Measurements from ENCODE around the gene RADX. TPM values are rescaled to one million over a fixed set of nuclear protein-coding genes. Genes with fewer than 3 reads are reported as not detected.
A peak's percentile ranks its signal among the peaks of the same experiment; 100 is the strongest.

The RADX gene
- total and polyA plus RNA-seq, 5 donors from 2014 or later, result 0.81 to 12.4 (median 1.9) TPM

- H3K27me3 Mint-ChIP-seq, result peaks cover 4% of the 10 kb centered on the region
- no peaks in the 10 kb centered on the region for H3K9me3 ChIP-seq (ENCODE audit: control insufficient read depth in 2 of 2, low read length in 2 of 2)
- peaks cover 0 to 2% (median 0%) of the 10 kb centered on the region in 7 donors for H3K9me3 Mint-ChIP-seq
- H3K36me3 ChIP-seq (ENCODE audit: control insufficient read depth, insufficient read depth, low read length), result no peaks in the 10 kb centered on the region
- no peaks in the 10 kb centered on the region for H3K27me3 ChIP-seq (ENCODE audit: control insufficient read depth, insufficient read depth, low read length)
- ATAC-seq (ENCODE audit: low read depth in 2 of 2) (no peak), DNase-seq (no peak)
- H3K4me3 ChIP-seq (ENCODE audit: low read depth, low read length), result no peak overlapping the region
- H3K27ac ChIP-seq (ENCODE audit: insufficient read depth, low read length, poor library complexity, severe bottlenecking), result no peak overlapping the region
- H3K4me1 Mint-ChIP-seq, result no peaks in the 10 kb centered on the region
- no peak overlapping the region for H3K27ac Mint-ChIP-seq
- H3K4me3 Mint-ChIP-seq, result no peak overlapping the region
- no peaks in the 10 kb centered on the region for H3K36me3 Mint-ChIP-seq
- no peaks in the 10 kb centered on the region for H3K4me1 ChIP-seq (ENCODE audit: control insufficient read depth, insufficient read depth, low read length, poor library complexity, severe bottlenecking)
These were observed 80.8 kb downstream of the RADX start for GRCh38 chrX:106692425-106693065.

DNA sequence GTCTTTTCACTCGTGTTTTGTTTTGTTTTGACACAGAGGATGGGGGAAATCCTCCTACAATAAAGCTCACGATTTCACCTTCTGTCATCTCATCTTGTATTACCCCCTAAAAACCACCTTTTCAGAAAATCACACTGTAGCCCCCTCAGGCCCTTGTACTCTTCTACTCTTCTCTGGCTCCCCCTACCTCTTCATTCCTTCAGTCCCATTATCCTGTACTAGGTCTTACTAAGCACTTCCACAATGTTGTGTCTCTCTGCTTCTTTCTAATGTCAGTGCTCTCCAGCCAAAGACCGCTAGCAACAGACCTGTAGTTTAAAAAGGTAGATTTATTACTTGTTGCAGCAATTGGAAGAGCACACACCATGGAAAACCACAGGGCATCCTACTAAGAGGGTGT is 84.7 kb downstream of the RADX start:
- H3K36me3 ChIP-seq (ENCODE audit: control insufficient read depth, insufficient read depth, low read length), result no peaks in the 10 kb centered on the region
- peaks cover 0 to 3% (median 0%) of the 10 kb centered on the region in 7 donors for H3K9me3 Mint-ChIP-seq
- no peaks in the 10 kb centered on the region for H3K27me3 Mint-ChIP-seq
- DNase-seq, result no peak
- H3K9me3 ChIP-seq (ENCODE audit: control insufficient read depth in 2 of 2, low read length in 2 of 2), result no peaks in the 10 kb centered on the region
- no peaks in the 10 kb centered on the region for H3K27me3 ChIP-seq (ENCODE audit: control insufficient read depth, insufficient read depth, low read length)
- H3K27ac Mint-ChIP-seq, result no peak overlapping the region
- H3K27ac ChIP-seq (ENCODE audit: insufficient read depth, low read length, poor library complexity, severe bottlenecking), result no peak overlapping the region
- H3K4me1 ChIP-seq (ENCODE audit: control insufficient read depth, insufficient read depth, low read length, poor library complexity, severe bottlenecking), result no peaks in the 10 kb centered on the region
- H3K36me3 Mint-ChIP-seq, result no peaks in the 10 kb centered on the region
- no peak for ATAC-seq (ENCODE audit: low read depth in 2 of 2)
- no peaks in the 10 kb centered on the region for H3K4me1 Mint-ChIP-seq
- no peak overlapping the region for H3K4me3 Mint-ChIP-seq
- no peak overlapping the region for H3K4me3 ChIP-seq (ENCODE audit: low read depth, low read length)

GRCh38 chrX:106698693-106699092 is 86.9 kb downstream of the RADX start:
- Mint-ChIP-seq H3K4me3 (no peak overlapping the region), H3K36me3 (no peaks in the 10 kb centered on the region), H3K27me3 (no peaks in the 10 kb centered on the region), H3K4me1 (no peaks in the 10 kb centered on the region), H3K27ac (peak overlapping the region in 1 of 3 donors; percentile 67), H3K9me3 (peaks cover 0 to 3% (median 0%) of the 10 kb centered on the region in 7 donors)
- DNase-seq (no peak), ATAC-seq (ENCODE audit: low read depth in 2 of 2) (no peak)
- Histone ChIP-seq H3K27me3 (ENCODE audit: control insufficient read depth, insufficient read depth, low read length) (no peaks in the 10 kb centered on the region), H3K36me3 (ENCODE audit: control insufficient read depth, insufficient read depth, low read length) (no peaks in the 10 kb centered on the region), H3K4me1 (ENCODE audit: control insufficient read depth, insufficient read depth, low read length, poor library complexity, severe bottlenecking) (no peaks in the 10 kb centered on the region), H3K9me3 (ENCODE audit: control insufficient read depth in 2 of 2, low read length in 2 of 2) (no peaks in the 10 kb centered on the region), H3K27ac (ENCODE audit: insufficient read depth, low read length, poor library complexity, severe bottlenecking) (no peak overlapping the region), H3K4me3 (ENCODE audit: low read depth, low read length) (no peak overlapping the region)

DNA sequence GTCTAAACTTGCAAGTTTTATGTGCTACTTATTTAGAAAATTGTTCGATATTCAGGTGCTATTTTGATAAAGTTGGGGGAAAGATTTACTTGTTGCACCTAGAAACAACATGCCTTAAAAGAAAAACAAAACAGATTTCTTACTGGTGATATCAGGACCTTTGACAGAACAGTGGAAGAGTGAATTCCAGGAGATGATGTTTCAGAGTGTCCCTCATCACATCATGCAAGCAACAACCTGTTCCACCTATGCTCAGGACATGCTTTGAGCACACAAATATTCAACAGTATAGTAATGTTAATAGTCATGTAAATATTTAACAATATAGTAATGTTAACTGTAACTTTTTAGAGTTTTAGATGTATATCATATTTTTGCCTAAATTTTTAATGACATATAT is 90.9 kb downstream of the RADX start:
- H3K27me3 ChIP-seq (ENCODE audit: control insufficient read depth, insufficient read depth, low read length), result no peaks in the 10 kb centered on the region
- no peaks in the 10 kb centered on the region for H3K4me1 Mint-ChIP-seq
- H3K4me3 Mint-ChIP-seq, result no peak overlapping the region
- peaks cover 0 to 3% (median 0%) of the 10 kb centered on the region in 7 donors for H3K9me3 Mint-ChIP-seq
- H3K36me3 ChIP-seq (ENCODE audit: control insufficient read depth, insufficient read depth, low read length), result no peaks in the 10 kb centered on the region
- H3K9me3 ChIP-seq (ENCODE audit: control insufficient read depth in 2 of 2, low read length in 2 of 2), result no peaks in the 10 kb centered on the region
- ATAC-seq (ENCODE audit: low read depth in 2 of 2) (no peak), DNase-seq (no peak)
- no peak overlapping the region for H3K27ac ChIP-seq (ENCODE audit: insufficient read depth, low read length, poor library complexity, severe bottlenecking)
- H3K36me3 Mint-ChIP-seq, result no peaks in the 10 kb centered on the region
- no peak overlapping the region for H3K4me3 ChIP-seq (ENCODE audit: low read depth, low read length)
- H3K4me1 ChIP-seq (ENCODE audit: control insufficient read depth, insufficient read depth, low read length, poor library complexity, severe bottlenecking), result no peaks in the 10 kb centered on the region
- H3K27me3 Mint-ChIP-seq, result no peaks in the 10 kb centered on the region
- H3K27ac Mint-ChIP-seq, result no peak overlapping the region

- no peaks in the 10 kb centered on the region for H3K4me1 ChIP-seq (ENCODE audit: control insufficient read depth, insufficient read depth, low read length, poor library complexity, severe bottlenecking)
- no peak overlapping the region for H3K4me3 Mint-ChIP-seq
- H3K4me3 ChIP-seq (ENCODE audit: low read depth, low read length), result no peak overlapping the region
- no peaks in the 10 kb centered on the region for H3K9me3 ChIP-seq (ENCODE audit: control insufficient read depth in 2 of 2, low read length in 2 of 2)
- H3K4me1 Mint-ChIP-seq, result no peaks in the 10 kb centered on the region
- H3K27me3 ChIP-seq (ENCODE audit: control insufficient read depth, insufficient read depth, low read length), result no peaks in the 10 kb centered on the region
- ATAC-seq (ENCODE audit: low read depth in 2 of 2), result no peak
- no peaks in the 10 kb centered on the region for H3K36me3 Mint-ChIP-seq
- H3K27me3 Mint-ChIP-seq, result no peaks in the 10 kb centered on the region
- no peak overlapping the region for H3K27ac Mint-ChIP-seq
- no peaks in the 10 kb centered on the region for H3K36me3 ChIP-seq (ENCODE audit: control insufficient read depth, insufficient read depth, low read length)
- no peak for DNase-seq
- H3K9me3 Mint-ChIP-seq, result peaks cover 0 to 1% (median 0%) of the 10 kb centered on the region in 7 donors
- no peak overlapping the region for H3K27ac ChIP-seq (ENCODE audit: insufficient read depth, low read length, poor library complexity, severe bottlenecking)
These were observed 94.7 kb downstream of the RADX start for GRCh38 chrX:106706466-106706865.

- Histone ChIP-seq H3K36me3 (ENCODE audit: control insufficient read depth, insufficient read depth, low read length) (no peaks in the 10 kb centered on the region), H3K27me3 (ENCODE audit: control insufficient read depth, insufficient read depth, low read length) (no peaks in the 10 kb centered on the region), H3K4me3 (ENCODE audit: low read depth, low read length) (no peak overlapping the region), H3K4me1 (ENCODE audit: control insufficient read depth, insufficient read depth, low read length, poor library complexity, severe bottlenecking) (no peaks in the 10 kb centered on the region), H3K27ac (ENCODE audit: insufficient read depth, low read length, poor library complexity, severe bottlenecking) (no peak overlapping the region), H3K9me3 (ENCODE audit: control insufficient read depth in 2 of 2, low read length in 2 of 2) (no peaks in the 10 kb centered on the region)
- Mint-ChIP-seq H3K4me1 (no peaks in the 10 kb centered on the region), H3K9me3 (peaks cover 0 to 1% (median 0%) of the 10 kb centered on the region in 7 donors), H3K27me3 (no peaks in the 10 kb centered on the region), H3K36me3 (no peaks in the 10 kb centered on the region), H3K27ac (no peak overlapping the region), H3K4me3 (no peak overlapping the region)
- ATAC-seq (ENCODE audit: low read depth in 2 of 2) (no peak), DNase-seq (no peak)
These were observed 96.1 kb downstream of the RADX start for GRCh38 chrX:106707771-106708454.

- Histone ChIP-seq H3K9me3 (ENCODE audit: control insufficient read depth in 2 of 2, low read length in 2 of 2) (no peaks in the 10 kb centered on the region), H3K27me3 (ENCODE audit: control insufficient read depth, insufficient read depth, low read length) (no peaks in the 10 kb centered on the region), H3K4me3 (ENCODE audit: low read depth, low read length) (no peak overlapping the region), H3K4me1 (ENCODE audit: control insufficient read depth, insufficient read depth, low read length, poor library complexity, severe bottlenecking) (no peaks in the 10 kb centered on the region), H3K36me3 (ENCODE audit: control insufficient read depth, insufficient read depth, low read length) (no peaks in the 10 kb centered on the region), H3K27ac (ENCODE audit: insufficient read depth, low read length, poor library complexity, severe bottlenecking) (no peak overlapping the region)
- no peak for ATAC-seq (ENCODE audit: low read depth in 2 of 2)
- H3K27me3 Mint-ChIP-seq, result no peaks in the 10 kb centered on the region
- no peak for DNase-seq
- no peak overlapping the region for H3K27ac Mint-ChIP-seq
- no peak overlapping the region for H3K4me3 Mint-ChIP-seq
- no peaks in the 10 kb centered on the region for H3K9me3 Mint-ChIP-seq
- no peaks in the 10 kb centered on the region for H3K4me1 Mint-ChIP-seq
- H3K36me3 Mint-ChIP-seq, result no peaks in the 10 kb centered on the region
These were observed 99.0 kb downstream of the RADX start for GRCh38 chrX:106710771-106711170.

- H3K4me3 Mint-ChIP-seq, result no peak overlapping the region
- no peaks in the 10 kb centered on the region for H3K27me3 ChIP-seq (ENCODE audit: control insufficient read depth, insufficient read depth, low read length)
- no peaks in the 10 kb centered on the region for H3K27me3 Mint-ChIP-seq
- no peaks in the 10 kb centered on the region for H3K9me3 Mint-ChIP-seq
- H3K36me3 Mint-ChIP-seq, result no peaks in the 10 kb centered on the region
- H3K4me1 Mint-ChIP-seq, result no peaks in the 10 kb centered on the region
- H3K9me3 ChIP-seq (ENCODE audit: control insufficient read depth in 2 of 2, low read length in 2 of 2), result no peaks in the 10 kb centered on the region
- DNase-seq (no peak), ATAC-seq (ENCODE audit: low read depth in 2 of 2) (no peak)
- no peak overlapping the region for H3K27ac ChIP-seq (ENCODE audit: insufficient read depth, low read length, poor library complexity, severe bottlenecking)
- no peaks in the 10 kb centered on the region for H3K36me3 ChIP-seq (ENCODE audit: control insufficient read depth, insufficient read depth, low read length)
- H3K4me1 ChIP-seq (ENCODE audit: control insufficient read depth, insufficient read depth, low read length, poor library complexity, severe bottlenecking), result no peaks in the 10 kb centered on the region
- H3K4me3 ChIP-seq (ENCODE audit: low read depth, low read length), result no peak overlapping the region
- H3K27ac Mint-ChIP-seq, result no peak overlapping the region
These were observed 99.6 kb downstream of the RADX start for GRCh38 chrX:106711375-106711774.
